K562 (cell line): Measurements from ENCODE around the gene MAGI2. TPM values are rescaled to one million over a fixed set of nuclear protein-coding genes. Genes with fewer than 3 reads are reported as not detected.

ENCODE experiments used
- ATAC-seq: fragments of 200-7000 bp; cut with Tn5 transposase; 3 replicates; pipeline ENCODE4 v1.9.1; 2020; ENCODE audit warnings: moderate library complexity
- BruUV-seq: library from RNA; stranded (reverse); fragments of 400-500 nt; replicated peaks from 2 replicates; lab custom pipeline; 2021; lab: Mats Ljungman, UMichigan
- CTCF ChIA-PET: fragments of 300-600 bp; formaldehyde crosslinking; extraction: SDS; loops from one replicate; lab custom pipeline; 2021; ENCODE audit warnings: low intra/inter-chr PET ratio; lab: Yijun Ruan, JAX
- POLR2A ChIA-PET: fragments of 300-600, 350-650 bp; sonication (Branson Sonifier 250); formaldehyde crosslinking; extraction: SDS; loops from one replicate; lab custom pipeline; 2021; ENCODE audit warnings: antibody characterized with exemption, inconsistent platforms; lab: Yijun Ruan, JAX
- DNase-seq, 4 experiments: peaks; one replicate each; pipeline versions ENCODE4 v3.0.0 to v3.0.0-alpha.2; 2011 to 2018; ENCODE audit warnings: low spot score in 3 of 4, mixed read lengths in 3 of 4; ENCODE audit errors: extremely low read depth in 1 of 4
- FAIRE-seq: peaks from 2 replicates; lab custom pipeline; 2011; peaks lifted over from hg19 to GRCh38; lab: Jason Lieb, UNC
- H2AFZ ChIP-seq: 2 replicates; pipeline ENCODE4 v1.6.0; 2011; ENCODE audit warnings: low read depth, low read length, control low read depth, inconsistent platforms
- H3K27ac ChIP-seq: fragments of 200-600 bp; 3 replicates; pipeline ENCODE4 v1.8.0; 2011; ENCODE audit warnings: low read depth, mild to moderate bottlenecking, control low read depth, inconsistent platforms, low read length, moderate library complexity, mixed read lengths; ENCODE audit errors: extremely low read depth
- H3K27me3 ChIP-seq, 2 experiments: fragments of 300-600 bp in 1 of 2; 2 replicates in 1 of 2; 3 replicates in 1 of 2; pipeline versions ENCODE4 v1.6.0 to v1.8.0; 2011; ENCODE audit warnings: inconsistent platforms in 2 of 2, low read length in 2 of 2, mild to moderate bottlenecking in 1 of 2, mixed read lengths in 1 of 2, moderate library complexity in 1 of 2; ENCODE audit not compliant: control insufficient read depth in 2 of 2, insufficient read depth in 2 of 2
- H3K36me3 ChIP-seq: fragments of 300-600 bp; 3 replicates; pipeline ENCODE4 v1.8.0; 2011; ENCODE audit warnings: mild to moderate bottlenecking, low read length, inconsistent platforms; ENCODE audit not compliant: control insufficient read depth, insufficient read depth
- H3K4me1 ChIP-seq, 2 experiments: fragments of 200-600 bp in 1 of 2; replicated peaks in 1 of 2; 2 replicates in 1 of 2; 3 replicates in 1 of 2; pipeline versions ENCODE4 v1.5.1 to v1.8.0; 2011; ENCODE audit warnings: inconsistent platforms in 2 of 2, low read length in 2 of 2, mild to moderate bottlenecking in 1 of 2, mixed read lengths in 1 of 2, moderate library complexity in 1 of 2; ENCODE audit not compliant: control insufficient read depth in 2 of 2, insufficient read depth in 2 of 2
- H3K4me2 ChIP-seq: 2 replicates; pipeline ENCODE4 v1.6.1; 2011; ENCODE audit warnings: low read length, control low read depth, inconsistent platforms, mixed read lengths; ENCODE audit not compliant: insufficient read depth
- H3K4me3 ChIP-seq: fragments of 200-600 bp; sonication (generic), shearing (Covaris generic); 2 replicates; pipeline ENCODE4 v1.5.1; 2016; ENCODE audit warnings: control low read depth, inconsistent platforms
- H3K79me2 ChIP-seq: fragments of 200-600 bp; 3 replicates; pipeline ENCODE4 v1.8.0; 2011; ENCODE audit warnings: low read length, inconsistent platforms; ENCODE audit not compliant: control insufficient read depth, insufficient read depth
- H3K9ac ChIP-seq, 2 experiments: 2 replicates each; pipeline versions ENCODE4 v1.6.0 to v1.6.1; 2011; ENCODE audit warnings: low read depth in 2 of 2, low read length in 2 of 2, control low read depth in 1 of 2, inconsistent platforms in 1 of 2, mild to moderate bottlenecking in 1 of 2, mixed read lengths in 1 of 2; ENCODE audit not compliant: insufficient read depth in 1 of 2
- H3K9me1 ChIP-seq: one replicate; pipeline ENCODE4 v1.6.0; 2011; ENCODE audit warnings: inconsistent platforms, mild to moderate bottlenecking, low read length, moderate library complexity; ENCODE audit not compliant: control insufficient read depth, insufficient read depth
- H3K9me3 ChIP-seq: replicated peaks from 2 replicates; pipeline ENCODE4 v1.5.1; 2011; ENCODE audit warnings: low read depth, low read length, inconsistent platforms; ENCODE audit not compliant: control insufficient read depth, insufficient read depth
- H4K20me1 ChIP-seq: replicated peaks from 2 replicates; pipeline ENCODE4 v1.6.1; 2011; ENCODE audit warnings: low read length, inconsistent platforms, mixed read lengths; ENCODE audit not compliant: control insufficient read depth, insufficient read depth
- CBFA2T3 ChIP-seq: fragments of 450-650 bp; IDR thresholded peaks from 2 replicates; pipeline ENCODE4 v1.6.1; 2017
- DPF2 ChIP-seq: fragments of 450-650 bp; IDR thresholded peaks from 2 replicates; pipeline ENCODE4 v1.6.1; 2016
- HNRNPL ChIP-seq: fragments of 200-400 bp; formaldehyde crosslinking; IDR thresholded peaks from 2 replicates; pipeline ENCODE4 v1.6.1; 2017; ENCODE audit warnings: low read depth, mild to moderate bottlenecking, low read length
- ILF3 ChIP-seq: fragments of 450-650 bp; IDR thresholded peaks from 2 replicates; pipeline ENCODE4 v1.6.1; 2018; ENCODE audit warnings: antibody characterized with exemption, mild to moderate bottlenecking, moderate library complexity, borderline replicate concordance
- MTF1 ChIP-seq: fragments of 250-450 bp; sonication (Bioruptor Pico); IDR thresholded peaks from 2 replicates; pipeline ENCODE4 v1.9.0; 2021; ENCODE audit warnings: moderate library complexity, mild to moderate bottlenecking, inconsistent platforms, borderline replicate concordance
- NR4A1 ChIP-seq, 2 experiments: fragments of 250-450 bp in 1 of 2; fragments of 450-650 bp in 1 of 2; sonication (Bioruptor Pico) in 1 of 2; IDR thresholded peaks; 2 replicates each; pipeline versions ENCODE4 v1.4.0 to v1.6.1; 2016 to 2020; ENCODE audit warnings: mild to moderate bottlenecking in 2 of 2, missing compliant biosample characterization in 1 of 2, missing genetic modification characterization in 1 of 2, moderate library complexity in 1 of 2
- PREB ChIP-seq: sonication (generic); formaldehyde crosslinking; IDR thresholded peaks from 2 replicates; pipeline ENCODE4 v1.8.1; 2023; ENCODE audit warnings: mild to moderate bottlenecking, missing genetic modification reagents
- PTTG1 ChIP-seq: fragments of 450-650 bp; IDR thresholded peaks from 2 replicates; pipeline ENCODE4 v1.6.1; 2016; ENCODE audit warnings: low read depth, mild to moderate bottlenecking, missing genetic modification characterization, missing compliant biosample characterization
- SMC3 ChIP-seq: conservative IDR thresholded peaks from 2 replicates; pipeline ENCODE4 v1.6.1; 2011; ENCODE audit warnings: low read depth, low read length, improper control_type of control experiment; ENCODE audit not compliant: insufficient read depth
- TSC22D4 ChIP-seq: fragments of 450-650 bp; IDR thresholded peaks from 2 replicates; pipeline ENCODE4 v1.6.1; 2016; ENCODE audit warnings: missing genetic modification characterization, missing biosample characterization, control low read depth
- YBX1 ChIP-seq: fragments of 450-650 bp; IDR thresholded peaks from 2 replicates; pipeline ENCODE4 v1.7.1; 2016; ENCODE audit warnings: mild to moderate bottlenecking
- ZKSCAN1 ChIP-seq: fragments of 150-350 bp; IDR thresholded peaks from 2 replicates; pipeline ENCODE4 v1.6.1; 2016; ENCODE audit warnings: low read depth, low read length
- ZNF507 ChIP-seq: conservative IDR thresholded peaks from 2 replicates; pipeline ENCODE4 v1.6.1; 2017; ENCODE audit warnings: missing genetic modification characterization, missing compliant biosample characterization
- ZNF586 ChIP-seq: fragments of 450-650 bp; formaldehyde crosslinking; conservative IDR thresholded peaks from 2 replicates; pipeline ENCODE4 v1.4.0; 2020; ENCODE audit warnings: mild to moderate bottlenecking, moderate library complexity
- ZNF644 ChIP-seq: fragments of 200-800 bp; sonication (Bioruptor generic); IDR thresholded peaks from 2 replicates; pipeline ENCODE4 v1.6.1; 2016; ENCODE audit warnings: low read depth, missing genetic modification characterization, missing compliant biosample characterization
- ZNF77 ChIP-seq: fragments of 250-450 bp; sonication (Bioruptor Pico); IDR thresholded peaks from 2 replicates; pipeline ENCODE4 v1.5.0; 2020
- ZNF780A ChIP-seq: fragments of 250-450 bp; sonication (Bioruptor Pico); IDR thresholded peaks from 2 replicates; pipeline ENCODE4 v1.5.0; 2021; ENCODE audit warnings: mild to moderate bottlenecking
- ZNF785 ChIP-seq: fragments of 250-450 bp; sonication (Bioruptor Pico); IDR thresholded peaks from 2 replicates; pipeline ENCODE4 v1.4.0; 2020; ENCODE audit warnings: mild to moderate bottlenecking
- WGBS: fragments of 100-300 bp; shearing (Covaris generic); methylation state at CpG from one replicate; pipeline ENCODE4 v1.1.6; 2016; ENCODE audit warnings: low coverage, mixed read lengths; ENCODE audit not compliant: insufficient coverage; ENCODE audit errors: missing lambda C conversion rate; 5-methylcytosine and 5-hydroxymethylcytosine counted together
- in situ Hi-C: fragments of 300-500 bp; cut with MboI; formaldehyde crosslinking; loops from 4 replicates; pipeline ENCODE4 v1.15.0; 2018; ENCODE audit warnings: inconsistent platforms, mixed read lengths
- intact Hi-C: fragments of 100-400 bp; cut with micrococcal nuclease; formaldehyde crosslinking; loops from 2 replicates; pipeline ENCODE4 v1.14.2; 2022
- polyA plus RNA-seq, 8 experiments: library from polyadenylated mRNA; depleted of rRNA in 4 of 8; stranded (reverse) in 5 of 8; unstranded in 3 of 8; fragments of >200 nt; fragmentation: Nextera tagmentation in 2 of 8; fragmentation: Illumina TruSeq in 1 of 8; extraction: Ambion mirVana in 2 of 8; extraction: Trizol in 1 of 8; gene quantifications; 2 replicates each; pipeline versions ENCODE4 v1.2.1 to v1.2.3, GENCODE V29; 2011 to 2014; ENCODE audit warnings: inconsistent platforms in 1 of 8, missing spikeins in 1 of 8
- total RNA-seq, 7 experiments: library from RNA; depleted of rRNA in 6 of 7; stranded (reverse); fragments of >200 nt in 6 of 7; fragmentation: Illumina TruSeq in 2 of 7; extraction: Trizol in 2 of 7; gene quantifications; 2 replicates each; pipeline versions ENCODE4 v1.2.1 to v1.2.3, GENCODE V29; 2011 to 2021; ENCODE audit warnings: low replicate concordance in 1 of 7
- TF ChIP-seq, protein P1 (sequence below): sonication (generic); formaldehyde crosslinking; IDR thresholded peaks from 2 replicates; pipeline ENCODE4 v1.8.1; 2023; ENCODE audit warnings: mild to moderate bottlenecking, missing genetic modification reagents, moderate library complexity
- TF ChIP-seq, protein P2 (sequence below), 2 experiments: fragments of 450-650 bp in 1 of 2; sonication (generic) in 1 of 2; formaldehyde crosslinking; conservative IDR thresholded peaks; 2 replicates each; pipeline versions ENCODE4 v1.4.0 to v1.8.1; 2020 to 2022; ENCODE audit warnings: mild to moderate bottlenecking in 1 of 2, missing genetic modification reagents in 1 of 2

The MAGI2 gene
- total and polyA plus RNA-seq, 9 of the 15 experiments (the other 6 are each of a cell fraction or from before 2014, with no cell fraction given), result 0.27 to 1.4 (median 0.70) TPM

- TF ChIP-seq SMC3 (no peak), NR4A1 (CRISPR knock-in tag; IDR thresholded peaks at IDR 0.05) (no peak), NR4A1 (tag; IDR thresholded peaks at IDR 0.05) (no peak), ZNF644 (tag) (no peak)
These were observed 1232.7 kb downstream of the MAGI2 start (continued) for GRCh38 chr7:78220754-78221153.

- CTCF ChIA-PET, result no interaction called here
- Histone ChIP-seq H3K9ac (no peak overlapping the region), H3K36me3 (no peaks in the 10 kb centered on the region), H3K27ac (no peak overlapping the region), H2AFZ (no peak overlapping the region), H3K4me1 (no peaks in the 10 kb centered on the region), H3K79me2 (no peaks in the 10 kb centered on the region), H3K9me1 (no peaks in the 10 kb centered on the region), H3K4me3 (no peak overlapping the region), H3K27me3 (no peaks in the 10 kb centered on the region), H4K20me1 (no peaks in the 10 kb centered on the region), H3K9me3 (no peaks in the 10 kb centered on the region), H3K4me2 (no peak overlapping the region)
- FAIRE-seq (no peak), DNase-seq (no peak), ATAC-seq (no peak)
- 0% methylated on average over 9 of the region's 9 CpGs for WGBS
- in situ Hi-C loops (loop anchor here (25.0 kb wide), 1 partner anchor 557 kb away; no protein-coding TSS in a partner anchor), intact Hi-C loops (no loop called here)
- POLR2A ChIA-PET, result no interaction called here
- no TSS peak for BruUV-seq
- TF ChIP-seq ZNF780A (CRISPR knock-in tag) (no peak), ZNF785 (no peak), DPF2 (no peak), ZNF507 (tag) (no peak), PTTG1 (no peak), HNRNPL (no peak), ILF3 (no peak), ZNF586 (no peak), CBFA2T3 (no peak), ZKSCAN1 (no peak), YBX1 (no peak), MTF1 (CRISPR knock-in tag) (no peak), TSC22D4 (tag) (no peak), ZNF77 (CRISPR knock-in tag) (no peak), PREB (CRISPR knock-in tag) (no peak)
- TF ChIP-seq, protein P1, sequence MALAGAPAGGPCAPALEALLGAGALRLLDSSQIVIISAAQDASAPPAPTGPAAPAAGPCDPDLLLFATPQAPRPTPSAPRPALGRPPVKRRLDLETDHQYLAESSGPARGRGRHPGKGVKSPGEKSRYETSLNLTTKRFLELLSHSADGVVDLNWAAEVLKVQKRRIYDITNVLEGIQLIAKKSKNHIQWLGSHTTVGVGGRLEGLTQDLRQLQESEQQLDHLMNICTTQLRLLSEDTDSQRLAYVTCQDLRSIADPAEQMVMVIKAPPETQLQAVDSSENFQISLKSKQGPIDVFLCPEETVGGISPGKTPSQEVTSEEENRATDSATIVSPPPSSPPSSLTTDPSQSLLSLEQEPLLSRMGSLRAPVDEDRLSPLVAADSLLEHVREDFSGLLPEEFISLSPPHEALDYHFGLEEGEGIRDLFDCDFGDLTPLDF, result no peak
- TF ChIP-seq, protein P2, sequence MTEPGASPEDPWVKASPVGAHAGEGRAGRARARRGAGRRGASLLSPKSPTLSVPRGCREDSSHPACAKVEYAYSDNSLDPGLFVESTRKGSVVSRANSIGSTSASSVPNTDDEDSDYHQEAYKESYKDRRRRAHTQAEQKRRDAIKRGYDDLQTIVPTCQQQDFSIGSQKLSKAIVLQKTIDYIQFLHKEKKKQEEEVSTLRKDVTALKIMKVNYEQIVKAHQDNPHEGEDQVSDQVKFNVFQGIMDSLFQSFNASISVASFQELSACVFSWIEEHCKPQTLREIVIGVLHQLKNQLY (CRISPR knock-in tag; conservative IDR thresholded peaks at IDR 0.05), result no peak
These were observed 1234.6 kb downstream of the MAGI2 start for GRCh38 chr7:78218876-78219275.
